HEK293T (cell line): ENCODE results near the gene FBXO46.
"Not testable (repeated sequence)": the region's sequence is repeated elsewhere in the genome, so short reads cannot be mapped to it uniquely, and the experiment has no call there.

Experiments
- CTCF ChIA-PET: fragments of 350-600 bp; formaldehyde crosslinking; extraction: SDS; loops from one replicate; lab custom pipeline; 2021; ENCODE audit warnings: antibody characterized with exemption, inconsistent platforms; lab: Yijun Ruan, JAX
- POLR2A ChIA-PET: fragments of 350-600 bp; formaldehyde crosslinking; extraction: SDS; loops from one replicate; lab custom pipeline; 2020; ENCODE audit warnings: antibody characterized with exemption, inconsistent platforms; lab: Yijun Ruan, JAX
- DNase-seq: peaks from one replicate; pipeline ENCODE4 v3.0.0; 2012; ENCODE audit warnings: mixed read lengths; ENCODE audit errors: extremely low spot score
- ARNT ChIP-seq: fragments of 450-650 bp; IDR thresholded peaks from 2 replicates; pipeline ENCODE4 v1.6.1; 2017; ENCODE audit warnings: mild to moderate bottlenecking
- BHLHE40 ChIP-seq: fragments of 450-650 bp; IDR thresholded peaks from 2 replicates; pipeline ENCODE4 v1.6.1; 2016; ENCODE audit warnings: mild to moderate bottlenecking, moderate library complexity, borderline replicate concordance
- ELF4 ChIP-seq: fragments of 450-650 bp; IDR thresholded peaks from 2 replicates; pipeline ENCODE4 v1.6.1; 2017; ENCODE audit warnings: antibody characterized with exemption
- FOXA1 ChIP-seq: fragments of 450-650 bp; IDR thresholded peaks from 2 replicates; pipeline ENCODE4 v1.6.1; 2016; ENCODE audit warnings: mild to moderate bottlenecking
- FOXK2 ChIP-seq: fragments of 450-650 bp; IDR thresholded peaks from 2 replicates; pipeline ENCODE4 v1.6.1; 2016; ENCODE audit warnings: mild to moderate bottlenecking
- FOXM1 ChIP-seq: fragments of 450-650 bp; IDR thresholded peaks from 2 replicates; pipeline ENCODE4 v1.6.1; 2017; ENCODE audit warnings: mild to moderate bottlenecking, borderline replicate concordance
- HDGF ChIP-seq: fragments of 450-650 bp; IDR thresholded peaks from 2 replicates; pipeline ENCODE4 v1.6.1; 2017; ENCODE audit warnings: antibody characterized with exemption, borderline replicate concordance
- L3MBTL2 ChIP-seq: fragments of 450-650 bp; conservative IDR thresholded peaks from 2 replicates; pipeline ENCODE4 v1.6.1; 2016; ENCODE audit warnings: mild to moderate bottlenecking
- LEF1 ChIP-seq: fragments of 450-650 bp; IDR thresholded peaks from 2 replicates; pipeline ENCODE4 v1.6.1; 2017; ENCODE audit warnings: mild to moderate bottlenecking, borderline replicate concordance
- NFRKB ChIP-seq: fragments of 450-650 bp; IDR thresholded peaks from 2 replicates; pipeline ENCODE4 v1.6.1; 2016; ENCODE audit warnings: mild to moderate bottlenecking, moderate library complexity
- PKNOX1 ChIP-seq: fragments of 450-650 bp; IDR thresholded peaks from 2 replicates; pipeline ENCODE4 v1.6.1; 2016
- SP1 ChIP-seq: fragments of 450-650 bp; IDR thresholded peaks from 2 replicates; pipeline ENCODE4 v1.6.1; 2017
- SUZ12 ChIP-seq: fragments of 450-650 bp; IDR thresholded peaks from 2 replicates; pipeline ENCODE4 v1.6.1; 2016; ENCODE audit warnings: mild to moderate bottlenecking
- TARDBP ChIP-seq: fragments of 450-650 bp; IDR thresholded peaks from 2 replicates; pipeline ENCODE4 v1.6.1; 2016
- ZNF384 ChIP-seq: fragments of 450-650 bp; IDR thresholded peaks from 2 replicates; pipeline ENCODE4 v1.6.1; 2016

FBXO46 gene

GRCh38 chr19:45742969-45743368 is 12.3 kb upstream of the FBXO46 start:
- TF ChIP-seq BHLHE40 (no peak), FOXM1 (no peak), ZNF384 (no peak), LEF1 (no peak), SUZ12 (no peak)
- ChIA-PET CTCF (no interaction called here), POLR2A (interaction anchor here (0.7 to 1.2 kb wide), 3 partner anchors 8 to 27 kb away, joined by 3 read pairs; partner anchors contain the start of gene SIX5)
- no peak for DNase-seq

- ChIA-PET CTCF (no interaction called here), POLR2A (interaction anchor here (1.5 to 2.2 kb wide), 2 partner anchors 10 to 28 kb away, joined by 4 to 9 read pairs; partner anchors contain the start of gene FBXO46)
- DNase-seq = no peak
Observed at GRCh38 chr19:45739498-45740439, 9.1 kb upstream of the FBXO46 start.

GRCh38 chr19:45733160-45733810 is 2.6 kb upstream of the FBXO46 start, which contains the start of gene MEIOSIN:
Gene MEIOSIN, plus strand, starts transcription at chr19:45733439. Its CDS starts 1,938 bp downstream, at chr19:45735377.
- TF ChIP-seq SUZ12 (no peak), L3MBTL2 (no peak), FOXM1 (no peak), PKNOX1 (no peak), NFRKB (no peak), SP1 (no peak), TARDBP (no peak), FOXA1 (no peak), ELF4 (no peak), LEF1 (no peak), ARNT (no peak), FOXK2 (no peak)
- ChIA-PET POLR2A (interaction anchor here (1.9 kb wide), 1 partner anchor 42 kb away, joined by 6 read pairs; the partner anchor contains the start of genes QPCTL and SNRPD2), CTCF (no interaction called here)
- no peak for DNase-seq

More at GRCh38 chr19:45739498-45740439, 9.1 kb upstream of the FBXO46 start:
- TF ChIP-seq NFRKB = no peak
- no peak for TF ChIP-seq PKNOX1
- no peak for TF ChIP-seq SP1
- no peak for TF ChIP-seq ARNT
- TF ChIP-seq BHLHE40 = no peak

GRCh38 chr19:45729800-45730290 is 851 bp downstream of the FBXO46 start:
- TF ChIP-seq FOXK2 = no peak
- no peak for TF ChIP-seq HDGF
- TF ChIP-seq NFRKB = no peak
- no peak for TF ChIP-seq FOXM1
- ChIA-PET CTCF (interaction anchor here (1.1 to 2.3 kb wide), 2 partner anchors 13 to 37 kb away, joined by 3 to 12 read pairs; partner anchors contain the start of genes QPCTL and SNRPD2), POLR2A (interaction anchor here (0.8 to 3.5 kb wide), 8 partner anchors 8 to 43 kb away, joined by 3 to 37 read pairs (median 7); partner anchors contain the start of genes QPCTL, SIX5 and SNRPD2)
- no peak for DNase-seq

GRCh38 chr19:45728683-45729082 is 2.0 kb downstream of the FBXO46 start:
- POLR2A ChIA-PET, DNase-seq, CTCF ChIA-PET: not testable (repeated sequence)

GRCh38 chr19:45720065-45720464 is 10.6 kb downstream of the FBXO46 start:
- CTCF ChIA-PET, DNase-seq: not testable (repeated sequence)
- POLR2A ChIA-PET = interaction anchor here (0.7 to 1.8 kb wide), 3 partner anchors 10 to 49 kb away, joined by 3 to 4 read pairs (median 4); partner anchors contain the start of genes QPCTL and SIX5

GRCh38 chr19:45717983-45718650 is 12.6 kb downstream of the FBXO46 start:
- CTCF ChIA-PET = no interaction called here
- TF ChIP-seq FOXM1 (no peak), LEF1 (no peak), ZNF384 (no peak), SP1 (no peak), HDGF (no peak), NFRKB (no peak), FOXA1 (no peak), FOXK2 (no peak), TARDBP (no peak), ARNT (no peak), PKNOX1 (no peak), ELF4 (no peak), L3MBTL2 (no peak), SUZ12 (no peak)
- POLR2A ChIA-PET = interaction anchor here (3.0 to 5.9 kb wide), 3 partner anchors 13 to 50 kb away, joined by 26 to 46 read pairs (median 41); partner anchors contain the start of genes FBXO46, QPCTL, SIX5 and SNRPD2
- DNase-seq = no peak
